Measurements from ENCODE around the gene ATF7.
"Not testable (repeated sequence)": the region's sequence is repeated elsewhere in the genome, so short reads cannot be mapped to it uniquely, and the experiment has no call there.

Gene ATF7

GRCh38 chr12:53594897-53595615, 31.1 kb downstream of the ATF7 start:
- DNase-seq (ENCODE audit: low spot score), result no peak

GRCh38 chr12:53593707-53594106, 32.5 kb downstream of the ATF7 start:
- no peak for DNase-seq (ENCODE audit: low spot score)

GRCh38 chr12:53593031-53593430, 33.2 kb downstream of the ATF7 start:
- DNase-seq (ENCODE audit: low spot score), result no peak

- DNase-seq (ENCODE audit: low spot score), result no peak
Observed at GRCh38 chr12:53592426-53592825, 33.8 kb downstream of the ATF7 start.

GRCh38 chr12:53591301-53592206, 34.6 kb downstream of the ATF7 start:
- DNase-seq (ENCODE audit: low spot score), result no peak

GRCh38 chr12:53590652-53591051, 35.5 kb downstream of the ATF7 start:
- DNase-seq (ENCODE audit: low spot score), result no peak

GRCh38 chr12:53589915-53590314, 36.3 kb downstream of the ATF7 start:
- DNase-seq (ENCODE audit: low spot score), result no peak

GRCh38 chr12:53589423-53589822, 36.8 kb downstream of the ATF7 start:
- no peak for DNase-seq (ENCODE audit: low spot score)

- DNase-seq (ENCODE audit: low spot score), result no peak
Observed at GRCh38 chr12:53588123-53588522, 38.1 kb downstream of the ATF7 start.

- DNase-seq (ENCODE audit: low spot score), result no peak
Observed at GRCh38 chr12:53586745-53587144, 39.4 kb downstream of the ATF7 start.

GRCh38 chr12:53585448-53586125, 40.6 kb downstream of the ATF7 start:
- DNase-seq (ENCODE audit: low spot score), result no peak

GRCh38 chr12:53579545-53579955, 46.6 kb downstream of the ATF7 start:
- no peak for DNase-seq (ENCODE audit: low spot score)

GRCh38 chr12:53578783-53579182, 47.4 kb downstream of the ATF7 start:
- no peak for DNase-seq (ENCODE audit: low spot score)

- DNase-seq (ENCODE audit: low spot score), result no peak
Observed at GRCh38 chr12:53577941-53578352, 48.2 kb downstream of the ATF7 start.

GRCh38 chr12:53575502-53576249, 50.5 kb downstream of the ATF7 start:
- no peak for DNase-seq (ENCODE audit: low spot score)

- no peak for DNase-seq (ENCODE audit: low spot score)
Observed at GRCh38 chr12:53572134-53572758, 53.9 kb downstream of the ATF7 start.

GRCh38 chr12:53571295-53571694, 54.9 kb downstream of the ATF7 start:
- DNase-seq (ENCODE audit: low spot score), result no peak

GRCh38 chr12:53568809-53569557, 57.2 kb downstream of the ATF7 start:
- no peak for DNase-seq (ENCODE audit: low spot score)

- DNase-seq (ENCODE audit: low spot score), result no peak
Observed at GRCh38 chr12:53567961-53568808, 58.0 kb downstream of the ATF7 start.

- not testable (repeated sequence) for DNase-seq (ENCODE audit: low spot score)
Observed at GRCh38 chr12:53565376-53565775, 60.8 kb downstream of the ATF7 start.
